ENCODE data around the gene RPA3. TPM values are rescaled to one million over a fixed set of nuclear protein-coding genes. Genes with fewer than 3 reads are reported as not detected.

The RPA3 gene
- total RNA-seq, 1 donor from 2014 or later, result 111 TPM

DNA sequence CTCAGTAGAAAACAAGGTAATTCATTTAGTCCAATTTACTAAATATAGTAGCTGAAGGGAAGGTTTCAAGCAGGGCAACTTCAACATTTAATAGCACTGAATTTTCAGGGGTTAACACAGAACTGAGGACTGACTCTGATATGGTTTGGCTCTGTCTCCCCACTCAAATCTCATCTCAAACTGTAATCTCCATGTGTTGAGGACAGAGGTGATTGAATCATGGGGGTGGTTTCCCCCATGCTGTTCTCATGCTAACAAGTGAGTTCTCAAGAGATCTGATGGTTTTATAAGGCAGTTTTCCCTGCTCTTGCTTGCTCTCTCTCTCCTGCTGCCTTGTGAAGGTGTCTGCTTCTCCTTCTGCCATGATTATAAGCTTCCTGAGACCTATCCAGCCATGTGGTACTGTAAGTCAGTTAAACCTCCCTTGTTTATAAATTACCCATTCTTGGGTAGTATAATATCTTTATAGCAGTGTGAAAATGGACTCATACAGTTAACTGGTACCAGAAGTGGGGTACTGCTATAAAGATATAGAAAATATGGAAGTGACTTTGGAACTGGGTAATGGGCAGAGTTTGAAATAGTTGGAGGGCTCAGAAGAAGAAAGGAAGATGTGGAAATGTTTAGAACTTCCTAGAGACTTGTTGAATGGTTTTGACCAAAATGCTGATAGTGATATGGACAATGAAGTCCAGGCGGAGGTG is 87.6 kb downstream of the RPA3 start:
- H3K4me1 Mint-ChIP-seq (ENCODE audit: low read depth), result peaks cover 7% of the 10 kb centered on the region
- intact Hi-C loops (cut with micrococcal nuclease), result loop anchor here (2.0 kb wide), 1 partner anchor 14 kb away; no protein-coding TSS in a partner anchor
- DNase-seq (ENCODE audit: low spot score), result no peak
- peaks cover 18% of the 10 kb centered on the region for H3K36me3 Mint-ChIP-seq (ENCODE audit: low read depth)
- no peak overlapping the region for H3K27ac Mint-ChIP-seq
- no peaks in the 10 kb centered on the region for H3K27me3 Mint-ChIP-seq (ENCODE audit: low read depth)
- H3K9me3 Mint-ChIP-seq, result peaks cover 23% of the 10 kb centered on the region
- no peak overlapping the region for H3K4me3 Mint-ChIP-seq (ENCODE audit: low read depth)

DNA sequence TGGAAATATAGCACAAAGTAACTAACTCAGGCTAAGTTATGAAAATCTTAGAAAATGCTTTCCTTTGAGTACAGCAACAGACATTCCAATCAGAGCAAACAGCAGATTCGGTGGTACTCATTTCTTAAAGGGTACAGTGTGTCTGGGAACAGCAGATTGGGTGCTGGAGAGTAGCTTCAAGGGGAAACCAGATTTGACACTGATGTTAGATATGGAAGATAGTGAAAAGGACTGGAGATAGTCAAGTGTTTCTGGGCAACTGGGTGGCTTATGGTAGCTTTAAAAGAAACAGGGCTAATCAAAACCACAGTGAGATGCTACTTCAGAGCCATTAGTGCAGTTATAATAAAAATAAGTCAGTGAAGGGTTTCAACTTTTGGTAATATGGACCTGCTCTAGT is 89.9 kb downstream of the RPA3 start:
- no peak for DNase-seq (ENCODE audit: low spot score)
- H3K36me3 Mint-ChIP-seq (ENCODE audit: low read depth), result peaks cover 11% of the 10 kb centered on the region
- H3K9me3 Mint-ChIP-seq, result peaks cover 24% of the 10 kb centered on the region
- no peak overlapping the region for H3K4me3 Mint-ChIP-seq (ENCODE audit: low read depth)
- intact Hi-C loops (cut with micrococcal nuclease), result no loop called here
- peaks cover 3% of the 10 kb centered on the region for H3K27me3 Mint-ChIP-seq (ENCODE audit: low read depth)
- H3K4me1 Mint-ChIP-seq (ENCODE audit: low read depth), result peaks cover 7% of the 10 kb centered on the region
- no peak overlapping the region for H3K27ac Mint-ChIP-seq

DNA sequence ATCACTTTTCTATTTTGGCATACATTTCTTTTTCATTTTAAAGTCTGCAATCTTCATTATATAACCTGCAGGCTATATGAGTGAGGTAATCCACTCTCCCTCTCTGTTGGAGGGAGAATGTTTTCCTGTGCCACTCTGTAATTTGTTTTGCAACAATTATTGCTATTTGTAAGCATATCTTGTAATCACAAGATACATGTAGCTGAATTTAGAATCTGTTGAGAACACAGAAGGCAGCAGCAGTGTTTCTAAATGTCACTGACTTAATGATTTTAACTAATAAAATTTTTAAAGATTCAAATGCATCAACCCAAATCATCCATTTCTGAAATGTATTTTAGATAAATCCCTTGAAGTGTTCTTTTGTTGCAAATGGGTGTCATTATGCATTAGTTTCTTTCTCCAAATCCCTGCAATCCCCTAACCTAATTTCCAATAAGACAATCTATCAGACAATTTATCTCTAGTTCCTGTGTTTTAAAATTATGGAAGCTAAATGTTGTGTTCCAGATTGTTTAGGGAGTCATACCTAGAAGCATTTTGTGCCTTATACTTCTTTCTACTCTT is 97.7 kb downstream of the RPA3 start:
- H3K9me3 Mint-ChIP-seq, result peaks cover 1% of the 10 kb centered on the region
- H3K27ac Mint-ChIP-seq, result no peak overlapping the region
- H3K4me1 Mint-ChIP-seq (ENCODE audit: low read depth), result peaks cover 5% of the 10 kb centered on the region
- intact Hi-C loops (cut with micrococcal nuclease), result no loop called here
- no peak overlapping the region for H3K4me3 Mint-ChIP-seq (ENCODE audit: low read depth)
- no peaks in the 10 kb centered on the region for H3K36me3 Mint-ChIP-seq (ENCODE audit: low read depth)
- H3K27me3 Mint-ChIP-seq (ENCODE audit: low read depth), result peaks cover 14% of the 10 kb centered on the region
- no peak for DNase-seq (ENCODE audit: low spot score)

DNA sequence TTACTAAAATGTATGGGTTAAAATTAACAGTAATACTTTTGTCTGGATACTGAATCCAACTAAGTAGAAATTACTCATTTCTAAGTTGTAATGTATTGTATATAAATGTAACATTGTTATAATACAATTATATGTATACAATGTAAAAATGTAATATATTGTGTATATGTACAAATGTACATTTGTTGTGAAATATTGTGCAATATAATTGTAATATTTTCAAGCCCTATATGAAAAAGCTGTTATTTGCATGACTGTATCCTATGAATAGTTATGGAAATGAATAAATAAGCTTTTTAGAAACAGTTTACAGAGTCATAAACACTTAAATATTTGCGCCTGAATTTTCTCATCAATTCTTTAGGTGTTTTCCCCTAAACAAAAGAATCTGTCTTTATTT is 98.2 kb downstream of the RPA3 start:
- Mint-ChIP-seq H3K9me3 (no peaks in the 10 kb centered on the region), H3K36me3 (ENCODE audit: low read depth) (no peaks in the 10 kb centered on the region), H3K27ac (no peak overlapping the region), H3K4me3 (ENCODE audit: low read depth) (no peak overlapping the region), H3K27me3 (ENCODE audit: low read depth) (peaks cover 14% of the 10 kb centered on the region), H3K4me1 (ENCODE audit: low read depth) (peaks cover 5% of the 10 kb centered on the region)
- no peak for DNase-seq (ENCODE audit: low spot score)
- intact Hi-C loops (cut with micrococcal nuclease), result no loop called here

DNA sequence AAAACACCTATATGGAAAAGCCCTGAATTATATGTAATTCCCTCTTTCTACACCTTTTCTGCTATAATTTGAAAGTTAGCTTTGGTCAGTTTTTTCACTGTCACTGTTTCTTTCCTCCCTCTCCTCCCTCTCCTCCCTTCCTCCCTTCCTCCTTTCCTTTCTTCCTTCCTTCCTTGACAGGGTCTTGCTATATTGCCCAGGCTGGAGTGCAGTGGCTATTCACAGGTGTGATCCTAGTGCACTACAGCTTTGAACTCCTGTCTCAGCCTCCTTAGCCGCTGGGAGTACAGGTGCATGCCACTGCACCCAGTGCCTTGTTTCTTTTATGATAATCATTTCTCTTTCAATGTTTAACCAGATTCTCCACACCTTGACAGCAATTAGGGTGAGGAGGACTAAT is 100.0 kb downstream of the RPA3 start:
- Mint-ChIP-seq H3K9me3 (no peaks in the 10 kb centered on the region), H3K4me3 (ENCODE audit: low read depth) (no peak overlapping the region), H3K36me3 (ENCODE audit: low read depth) (no peaks in the 10 kb centered on the region), H3K27ac (no peak overlapping the region), H3K4me1 (ENCODE audit: low read depth) (peaks cover 5% of the 10 kb centered on the region), H3K27me3 (ENCODE audit: low read depth) (peaks cover 10% of the 10 kb centered on the region)
- intact Hi-C loops (cut with micrococcal nuclease), result no loop called here
- DNase-seq (ENCODE audit: low spot score), result no peak

DNA sequence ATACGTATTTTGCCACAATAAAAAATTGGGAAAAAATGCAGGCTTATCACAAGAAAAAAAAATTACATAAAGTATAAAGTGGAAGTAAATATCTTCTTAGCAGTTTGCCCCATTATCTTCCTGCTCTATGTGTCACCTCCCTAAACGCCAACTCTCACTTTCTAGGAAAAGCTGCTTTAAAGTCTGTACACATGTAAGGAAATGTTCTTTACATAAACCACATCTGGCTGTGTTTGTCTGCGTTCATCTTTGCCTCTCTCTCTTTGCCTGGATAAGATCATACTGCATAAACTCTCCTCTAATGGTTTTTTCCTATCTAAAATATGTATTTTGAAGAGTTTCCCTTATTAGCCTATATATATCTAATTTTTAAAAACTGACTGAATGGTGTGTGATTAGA is 100.9 kb downstream of the RPA3 start:
- Mint-ChIP-seq H3K9me3 (no peaks in the 10 kb centered on the region), H3K27me3 (ENCODE audit: low read depth) (peaks cover 7% of the 10 kb centered on the region), H3K4me3 (ENCODE audit: low read depth) (no peak overlapping the region), H3K27ac (no peak overlapping the region), H3K4me1 (ENCODE audit: low read depth) (peaks cover 5% of the 10 kb centered on the region), H3K36me3 (ENCODE audit: low read depth) (no peaks in the 10 kb centered on the region)
- no peak for DNase-seq (ENCODE audit: low spot score)
- intact Hi-C loops (cut with micrococcal nuclease), result loop anchor here (2.0 kb wide), 1 partner anchor 13 kb away; no protein-coding TSS in a partner anchor

DNA sequence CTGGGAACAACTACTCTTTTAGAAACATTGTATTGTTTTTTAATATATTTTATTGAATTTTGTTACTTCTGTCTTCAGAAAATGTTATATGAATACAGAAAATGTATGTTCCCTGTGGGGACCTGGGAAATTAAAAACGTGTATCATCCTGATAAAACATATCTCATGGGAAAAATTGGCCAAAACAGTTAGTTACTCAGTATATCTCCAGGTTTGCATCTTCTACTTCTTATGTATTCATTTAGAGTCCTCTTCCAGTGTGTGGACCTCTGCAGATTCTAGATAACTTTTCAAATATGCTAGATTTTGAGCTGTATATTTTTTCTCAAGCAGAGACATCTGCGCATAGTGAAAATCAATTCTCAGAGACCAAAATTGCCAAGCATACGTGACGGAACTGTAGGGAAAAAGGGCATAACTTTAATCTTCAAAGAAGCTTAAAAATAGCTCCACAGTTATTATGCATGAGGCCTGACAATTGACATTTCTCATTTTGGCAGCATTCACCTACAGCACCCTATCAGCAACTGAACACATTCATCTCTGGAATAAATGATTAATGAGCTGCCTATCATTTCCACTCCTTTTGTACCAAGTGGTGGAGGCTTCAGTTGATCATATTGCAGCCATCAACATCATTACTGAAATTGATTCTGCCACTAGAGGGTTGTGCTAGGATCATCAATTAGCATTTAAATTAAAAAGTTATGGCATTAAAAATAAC is 104.2 kb downstream of the RPA3 start:
- intact Hi-C loops (cut with micrococcal nuclease), result no loop called here
- H3K4me1 Mint-ChIP-seq (ENCODE audit: low read depth), result peaks cover 5% of the 10 kb centered on the region
- no peak overlapping the region for H3K27ac Mint-ChIP-seq
- peaks cover 5% of the 10 kb centered on the region for H3K27me3 Mint-ChIP-seq (ENCODE audit: low read depth)
- no peak for DNase-seq (ENCODE audit: low spot score)
- H3K9me3 Mint-ChIP-seq, result no peaks in the 10 kb centered on the region
- no peak overlapping the region for H3K4me3 Mint-ChIP-seq (ENCODE audit: low read depth)
- H3K36me3 Mint-ChIP-seq (ENCODE audit: low read depth), result peaks cover 3% of the 10 kb centered on the region

DNA sequence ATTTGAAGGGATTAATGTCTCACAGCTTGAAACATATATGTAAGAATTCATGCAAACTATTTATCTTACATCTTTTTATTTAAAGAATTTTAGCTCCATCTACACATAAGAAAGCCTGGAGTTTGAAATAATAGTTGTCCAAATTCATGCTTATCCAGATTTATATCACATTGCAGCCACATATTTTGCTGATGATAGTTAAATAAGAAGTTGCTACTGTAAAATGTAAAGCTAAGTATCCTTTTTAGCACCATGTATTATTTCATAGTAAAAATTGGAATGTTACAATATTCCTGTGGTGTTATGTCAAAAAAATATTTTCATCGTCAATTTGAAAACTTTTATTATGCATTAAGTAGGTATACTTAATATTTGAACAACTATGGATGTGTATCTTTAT is 105.2 kb downstream of the RPA3 start:
- DNase-seq (ENCODE audit: low spot score), result no peak
- H3K4me3 Mint-ChIP-seq (ENCODE audit: low read depth), result no peak overlapping the region
- H3K36me3 Mint-ChIP-seq (ENCODE audit: low read depth), result peaks cover 3% of the 10 kb centered on the region
- no peaks in the 10 kb centered on the region for H3K9me3 Mint-ChIP-seq
- peaks cover 5% of the 10 kb centered on the region for H3K4me1 Mint-ChIP-seq (ENCODE audit: low read depth)
- no peak overlapping the region for H3K27ac Mint-ChIP-seq
- intact Hi-C loops (cut with micrococcal nuclease), result no loop called here
- no peaks in the 10 kb centered on the region for H3K27me3 Mint-ChIP-seq (ENCODE audit: low read depth)

DNA sequence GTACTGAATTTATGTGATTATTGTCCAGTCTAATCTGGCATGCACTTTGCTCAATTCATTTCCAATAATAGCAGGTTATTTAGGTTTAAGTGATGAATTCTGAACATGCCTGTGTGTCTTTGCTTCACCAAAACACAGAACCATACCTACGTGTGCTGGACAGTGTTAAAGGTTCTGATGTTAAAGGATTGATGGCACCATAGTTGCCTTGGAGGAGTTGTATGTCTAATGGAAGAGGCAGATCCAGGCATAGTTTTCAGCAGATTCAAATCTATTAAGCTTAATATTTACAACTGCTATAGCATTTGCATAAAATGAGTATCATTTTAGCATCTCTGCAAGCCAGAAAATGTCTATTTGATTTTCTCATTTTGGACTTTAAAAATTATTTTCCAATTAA is 105.9 kb downstream of the RPA3 start:
- H3K4me3 Mint-ChIP-seq (ENCODE audit: low read depth), result no peak overlapping the region
- DNase-seq (ENCODE audit: low spot score), result no peak
- intact Hi-C loops (cut with micrococcal nuclease), result no loop called here
- no peak overlapping the region for H3K27ac Mint-ChIP-seq
- no peaks in the 10 kb centered on the region for H3K9me3 Mint-ChIP-seq
- peaks cover 8% of the 10 kb centered on the region for H3K36me3 Mint-ChIP-seq (ENCODE audit: low read depth)
- H3K4me1 Mint-ChIP-seq (ENCODE audit: low read depth), result peaks cover under 1% of the 10 kb centered on the region
- no peaks in the 10 kb centered on the region for H3K27me3 Mint-ChIP-seq (ENCODE audit: low read depth)

DNA sequence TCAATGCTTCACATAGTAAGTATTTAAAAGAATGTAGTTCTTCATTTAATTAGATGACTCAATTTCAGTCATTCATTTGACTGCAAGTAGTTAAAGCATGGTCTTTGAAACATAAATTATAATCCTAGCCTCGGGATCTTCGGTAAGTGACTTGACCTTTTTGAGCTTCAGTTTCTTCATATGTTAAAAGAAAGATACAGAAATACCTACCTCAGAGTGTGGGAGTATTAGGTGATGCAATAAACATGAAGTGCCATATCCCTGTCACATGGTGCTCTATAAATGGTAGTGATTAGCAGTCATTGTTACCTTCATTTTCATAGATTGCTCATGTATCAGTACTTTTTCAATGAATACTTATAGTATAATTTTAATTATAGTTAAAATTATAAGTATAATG is 109.1 kb downstream of the RPA3 start:
- H3K9me3 Mint-ChIP-seq, result no peaks in the 10 kb centered on the region
- no peak for DNase-seq (ENCODE audit: low spot score)
- peaks cover 12% of the 10 kb centered on the region for H3K36me3 Mint-ChIP-seq (ENCODE audit: low read depth)
- no peaks in the 10 kb centered on the region for H3K4me1 Mint-ChIP-seq (ENCODE audit: low read depth)
- no peaks in the 10 kb centered on the region for H3K27me3 Mint-ChIP-seq (ENCODE audit: low read depth)
- no peak overlapping the region for H3K4me3 Mint-ChIP-seq (ENCODE audit: low read depth)
- no peak overlapping the region for H3K27ac Mint-ChIP-seq
- intact Hi-C loops (cut with micrococcal nuclease), result no loop called here

DNA sequence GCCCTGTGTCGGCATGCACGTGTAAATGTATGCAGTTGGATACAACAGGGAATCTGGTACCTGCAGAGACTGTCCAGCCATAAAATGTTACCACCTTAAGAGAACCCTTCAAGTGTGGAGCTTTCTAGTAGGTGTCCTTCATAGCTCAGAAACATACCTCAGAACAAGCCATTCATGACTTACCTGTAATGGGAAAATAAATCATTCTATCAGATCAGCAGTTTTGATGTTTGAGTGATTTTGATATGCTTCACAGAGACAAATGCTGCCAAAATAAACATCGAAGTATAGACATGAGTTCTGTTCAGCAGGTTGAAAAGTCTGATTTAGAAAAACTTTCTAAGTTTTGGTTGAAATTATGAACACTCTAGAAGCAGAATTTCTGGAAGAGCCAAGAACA is 111.4 kb downstream of the RPA3 start:
- intact Hi-C loops (cut with micrococcal nuclease), result no loop called here
- Mint-ChIP-seq H3K9me3 (peaks cover 2% of the 10 kb centered on the region), H3K4me1 (ENCODE audit: low read depth) (no peaks in the 10 kb centered on the region)

DNA sequence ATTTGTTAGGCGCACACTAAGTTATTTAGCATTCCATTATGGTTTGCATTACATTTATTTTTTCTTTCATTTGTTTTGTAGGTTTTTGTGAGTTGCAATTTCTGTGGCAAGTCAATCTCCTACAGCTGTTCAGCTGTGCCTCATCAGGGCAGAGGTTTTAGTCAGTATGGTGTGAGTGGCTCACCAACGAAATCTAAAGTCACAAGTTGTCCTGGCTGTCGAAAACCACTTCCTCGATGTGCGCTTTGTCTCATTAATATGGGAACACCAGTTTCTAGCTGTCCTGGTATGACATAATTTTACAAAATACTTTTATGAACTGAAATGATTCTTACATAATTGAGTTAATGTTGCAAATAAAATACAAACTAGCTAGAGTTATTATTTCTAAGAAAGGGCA is 122.2 kb downstream of the RPA3 start:
- Mint-ChIP-seq H3K27me3 (ENCODE audit: low read depth) (no peaks in the 10 kb centered on the region), H3K4me3 (ENCODE audit: low read depth) (no peak overlapping the region), H3K9me3 (peaks cover 6% of the 10 kb centered on the region), H3K27ac (no peak overlapping the region), H3K4me1 (ENCODE audit: low read depth) (no peaks in the 10 kb centered on the region), H3K36me3 (ENCODE audit: low read depth) (peaks cover 45% of the 10 kb centered on the region)
- no peak for DNase-seq (ENCODE audit: low spot score)
- intact Hi-C loops (cut with micrococcal nuclease), result loop anchor here (2.0 to 10.0 kb wide), 3 partner anchors 41 to 699 kb away; no protein-coding TSS in a partner anchor

More for the DNA sequence above, 111.4 kb downstream of the RPA3 start:
- H3K27ac Mint-ChIP-seq, result no peak overlapping the region
- no peak for DNase-seq (ENCODE audit: low spot score)
- H3K4me3 Mint-ChIP-seq (ENCODE audit: low read depth), result no peak overlapping the region
- H3K27me3 Mint-ChIP-seq (ENCODE audit: low read depth), result no peaks in the 10 kb centered on the region
- H3K36me3 Mint-ChIP-seq (ENCODE audit: low read depth), result peaks cover 12% of the 10 kb centered on the region

DNA sequence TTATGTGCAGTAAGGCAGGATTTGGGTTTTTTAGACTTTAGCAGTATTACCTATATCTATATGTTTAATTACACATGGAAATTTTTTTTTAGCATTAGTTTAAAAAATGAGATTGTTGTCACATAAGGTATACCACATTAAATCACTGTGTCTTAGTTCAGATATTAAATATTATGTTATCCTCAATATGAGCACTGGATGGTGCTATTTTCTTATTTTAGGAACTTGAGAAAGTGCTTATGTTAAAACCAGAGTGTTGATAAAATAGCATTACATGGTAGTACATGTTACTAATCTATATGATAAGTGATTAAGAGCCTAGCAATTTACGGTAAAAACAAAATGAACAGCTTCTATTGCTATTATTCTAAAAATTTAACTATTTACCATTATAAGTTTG is 123.0 kb downstream of the RPA3 start:
- no peak for DNase-seq (ENCODE audit: low spot score)
- Mint-ChIP-seq H3K36me3 (ENCODE audit: low read depth) (peaks cover 44% of the 10 kb centered on the region), H3K4me1 (ENCODE audit: low read depth) (peaks cover 2% of the 10 kb centered on the region), H3K27ac (no peak overlapping the region), H3K9me3 (no peaks in the 10 kb centered on the region), H3K4me3 (ENCODE audit: low read depth) (no peak overlapping the region), H3K27me3 (ENCODE audit: low read depth) (no peaks in the 10 kb centered on the region)
- intact Hi-C loops (cut with micrococcal nuclease), result loop anchor here (2.0 to 10.0 kb wide), 3 partner anchors 42 to 699 kb away; no protein-coding TSS in a partner anchor

Data from activated T-helper 2 cell treated with anti-CD3 and anti-CD28 coated beads, Interferon-gamma antibody, Interleukin-2, Interleukin-4, amounts not matched to agents 10 μg/mL and 5 μg/mL and 100 μg/mL, durations not matched to agents 14 hours and 24 hours and 36 hours (primary cell).